Small intestine (tissue), 7 donors: ENCODE measurements around the gene DCAF5. TPM values are rescaled to one million over a fixed set of nuclear protein-coding genes. Genes with fewer than 3 reads are reported as not detected.
"Not testable (repeated sequence)": the region's sequence is repeated elsewhere in the genome, so short reads cannot be mapped to it uniquely, and the experiment has no call there.

Experiments used
- DNase-seq, 2 donors: peaks; one replicate each; pipeline versions ENCODE4 v3.0.0 to v3.0.0-alpha.2; 2013
- FAIRE-seq: peaks from 2 replicates; lab custom pipeline; 2012; peaks lifted over from hg19 to GRCh38; lab: Jason Lieb, UNC
- H3K27ac ChIP-seq, 3 donors: one replicate each; pipeline ENCODE4 v1.5.1; 2013; ENCODE audit warnings: low read length in 2 of 3, mild to moderate bottlenecking in 2 of 3, control low read depth in 1 of 3, inconsistent platforms in 1 of 3, low read depth in 1 of 3, moderate library complexity in 1 of 3
- H3K27me3 ChIP-seq, 3 donors: one replicate each; pipeline ENCODE4 v1.6.1; 2013; ENCODE audit warnings: low read length in 3 of 3, inconsistent platforms in 1 of 3; ENCODE audit not compliant: control insufficient read depth in 3 of 3, insufficient read depth in 3 of 3
- H3K36me3 ChIP-seq, 3 donors: one replicate each; pipeline ENCODE4 v1.6.1; 2013; ENCODE audit warnings: low read length in 3 of 3, inconsistent platforms in 1 of 3, low read depth in 1 of 3, mild to moderate bottlenecking in 1 of 3, moderate library complexity in 1 of 3; ENCODE audit not compliant: control insufficient read depth in 3 of 3, insufficient read depth in 2 of 3
- H3K4me1 ChIP-seq, 3 donors: one replicate each; pipeline ENCODE4 v1.6.1; 2013; ENCODE audit warnings: low read length in 2 of 3, inconsistent platforms in 1 of 3, low read depth in 1 of 3, mild to moderate bottlenecking in 1 of 3, moderate library complexity in 1 of 3; ENCODE audit not compliant: control insufficient read depth in 3 of 3, insufficient read depth in 2 of 3
- H3K4me3 ChIP-seq, 3 donors: one replicate each; pipeline ENCODE4 v1.5.1; 2013; ENCODE audit warnings: low read length in 3 of 3, control low read depth in 1 of 3, inconsistent platforms in 1 of 3, low read depth in 1 of 3, mild to moderate bottlenecking in 1 of 3, moderate library complexity in 1 of 3
- H3K9me3 ChIP-seq, 2 donors: one replicate each; pipeline ENCODE4 v1.6.1; 2013; ENCODE audit warnings: low read depth in 1 of 2, low read length in 1 of 2; ENCODE audit not compliant: control insufficient read depth in 2 of 2, insufficient read depth in 1 of 2
- WGBS, 3 donors: extraction: QIAGEN DNeasy Blood & Tissue Kit; methylation state at CpG; one replicate each; pipeline ENCODE4 v1.1.7; 2013; 5-methylcytosine and 5-hydroxymethylcytosine counted together
- polyA plus RNA-seq, 4 donors: library from polyadenylated mRNA; stranded (reverse) in 3 of 4; unstranded in 1 of 4; fragments of 200-250 nt in 3 of 4; fragments of 120-200 nt in 1 of 4; gene quantifications; one replicate each; pipeline versions ENCODE4 v1.2.1 to v1.2.3, GENCODE V29; 2013
- donor health status: healthy with polysubstance abuse.
- donor health status: control.
- donor health status: control.
- donor health status: Bipolar disorder and iron deficiency.
- donor health status: healthy.

The DCAF5 gene
- polyA plus RNA-seq, 4 donors = 13.2 to 43.4 (median 16.2) TPM

GRCh38 chr14:69068744-69069421 is 84.0 kb downstream of the DCAF5 start:
- no peak for DNase-seq
- Histone ChIP-seq H3K9me3 (no peaks in the 10 kb centered on the region), H3K4me3 (no peak overlapping the region), H3K27ac (no peak overlapping the region), H3K36me3 (peaks cover 5 to 27% (median 12%) of the 10 kb centered on the region in 3 donors), H3K4me1 (no peaks in the 10 kb centered on the region), H3K27me3 (no peaks in the 10 kb centered on the region)
- no peak for FAIRE-seq
- 71 to 87% (median 85%) methylated on average over 2 of the region's 2 CpGs for WGBS, 3 donors

- no peak for DNase-seq
- Histone ChIP-seq H3K36me3 (peaks cover 6 to 25% (median 10%) of the 10 kb centered on the region in 3 donors), H3K4me3 (no peak overlapping the region), H3K27me3 (no peaks in the 10 kb centered on the region), H3K4me1 (no peaks in the 10 kb centered on the region), H3K27ac (no peak overlapping the region), H3K9me3 (no peaks in the 10 kb centered on the region)
- no peak for FAIRE-seq
- 75 to 82% (median 79%) methylated on average over 3 of the region's 3 CpGs for WGBS, 3 donors
Observed at GRCh38 chr14:69066396-69067171, 86.3 kb downstream of the DCAF5 start.

DNA sequence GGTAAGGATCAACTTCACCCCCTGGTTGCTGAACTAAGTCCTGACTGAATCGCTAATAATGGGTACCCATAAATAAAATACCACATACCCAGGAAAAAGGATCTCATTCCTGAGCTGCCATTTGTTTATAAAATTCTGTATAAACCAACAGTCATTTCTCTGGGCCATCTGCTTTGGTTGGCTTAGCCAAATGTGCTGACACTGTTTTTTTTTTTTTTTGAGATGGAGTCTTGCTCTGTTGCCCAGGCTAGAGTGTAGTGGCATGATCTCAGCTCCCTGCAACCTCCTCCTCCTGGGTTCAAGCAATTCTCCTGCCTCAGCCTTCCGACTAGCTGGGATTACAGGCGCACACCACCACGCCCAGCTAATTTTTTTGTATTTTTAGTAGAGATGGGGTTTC is 87.0 kb downstream of the DCAF5 start:
- peaks cover 6 to 27% (median 12%) of the 10 kb centered on the region in 3 donors for H3K36me3 ChIP-seq
- FAIRE-seq, H3K9me3 ChIP-seq, H3K27me3 ChIP-seq, DNase-seq, H3K27ac ChIP-seq, H3K4me3 ChIP-seq, H3K4me1 ChIP-seq: not testable (repeated sequence)
- WGBS, 3 donors = 95 to 99% (median 96%) methylated on average over 4 of the region's 4 CpGs

- no peaks in the 10 kb centered on the region for H3K9me3 ChIP-seq
- H3K27me3 ChIP-seq = no peaks in the 10 kb centered on the region
- H3K4me1 ChIP-seq = no peaks in the 10 kb centered on the region
- H3K27ac ChIP-seq = peak overlapping the region in 1 of 3 donors; percentile 16
- peak; percentile 80 to 81 for DNase-seq
- FAIRE-seq = no peak
- no peak overlapping the region for H3K4me3 ChIP-seq
- H3K36me3 ChIP-seq = peaks cover 6 to 32% (median 13%) of the 10 kb centered on the region in 3 donors
Observed at GRCh38 chr14:69064596-69064995, 88.3 kb downstream of the DCAF5 start.

GRCh38 chr14:69059658-69060623 is 93.0 kb downstream of the DCAF5 start:
- H3K9me3 ChIP-seq = no peaks in the 10 kb centered on the region
- DNase-seq = no peak
- WGBS, 3 donors = 71 to 79% (median 79%) methylated on average over 8 of the region's 8 CpGs
- peaks cover 6 to 41% (median 13%) of the 10 kb centered on the region in 3 donors for H3K36me3 ChIP-seq
- FAIRE-seq = no peak
- no peaks in the 10 kb centered on the region for H3K4me1 ChIP-seq
- no peaks in the 10 kb centered on the region for H3K27me3 ChIP-seq
- peak overlapping the region in 2 of 3 donors; percentile 19 to 23 for H3K27ac ChIP-seq
- H3K4me3 ChIP-seq = no peak overlapping the region

- WGBS, 3 donors = 44 to 59% (median 49%) methylated on average over 3 of the region's 3 CpGs
- Histone ChIP-seq H3K4me3 (no peak overlapping the region), H3K36me3 (peaks cover 8 to 57% (median 15%) of the 10 kb centered on the region in 3 donors), H3K9me3 (no peaks in the 10 kb centered on the region), H3K27ac (no peak overlapping the region), H3K27me3 (no peaks in the 10 kb centered on the region), H3K4me1 (peaks cover 0 to 13% (median 2%) of the 10 kb centered on the region in 3 donors)
- FAIRE-seq (no peak), DNase-seq (peak in 1 of 2 donors; percentile 38)
Observed at GRCh38 chr14:69055999-69056788, 96.7 kb downstream of the DCAF5 start.

DNA sequence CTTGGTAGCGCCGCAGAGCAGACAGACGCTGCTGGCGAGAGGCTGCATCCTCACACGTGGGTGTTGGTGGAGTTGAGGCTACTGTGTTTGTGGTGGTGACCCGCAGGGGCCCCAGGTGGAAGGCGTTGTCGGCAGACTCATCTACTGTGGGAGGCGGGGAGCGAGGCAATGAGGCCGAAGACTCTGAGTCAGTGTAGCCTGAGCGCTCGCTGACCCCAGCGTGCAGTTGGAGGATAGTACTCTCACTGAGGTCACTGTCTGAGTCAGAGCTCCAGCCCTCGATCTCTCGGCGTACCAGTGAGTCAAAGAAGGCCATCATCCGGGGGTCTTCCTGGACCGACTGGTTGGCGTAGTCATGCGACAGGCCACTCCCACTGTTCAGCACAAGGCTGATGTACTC is 97.8 kb downstream of the DCAF5 start:
- FAIRE-seq (no peak), DNase-seq (no peak)
- WGBS, 3 donors = 92 to 95% (median 94%) methylated on average over 21 of the region's 21 CpGs
- H3K27me3 ChIP-seq = no peaks in the 10 kb centered on the region
- peaks cover 0 to 23% (median 4%) of the 10 kb centered on the region in 3 donors for H3K4me1 ChIP-seq
- peaks cover 8 to 47% (median 12%) of the 10 kb centered on the region in 3 donors for H3K36me3 ChIP-seq
- H3K9me3 ChIP-seq = no peaks in the 10 kb centered on the region
- H3K27ac ChIP-seq = no peak overlapping the region
- no peak overlapping the region for H3K4me3 ChIP-seq
